GM19193 (cell line): ENCODE results near the gene CLDN22.

Experiments used
- POLR2A ChIP-seq: IDR thresholded peaks from 4 replicates; pipeline ENCODE4 v1.6.1; 2011; ENCODE audit not compliant: insufficient read depth, insufficient read length; ENCODE audit errors: extremely low read depth

CLDN22 gene

DNA sequence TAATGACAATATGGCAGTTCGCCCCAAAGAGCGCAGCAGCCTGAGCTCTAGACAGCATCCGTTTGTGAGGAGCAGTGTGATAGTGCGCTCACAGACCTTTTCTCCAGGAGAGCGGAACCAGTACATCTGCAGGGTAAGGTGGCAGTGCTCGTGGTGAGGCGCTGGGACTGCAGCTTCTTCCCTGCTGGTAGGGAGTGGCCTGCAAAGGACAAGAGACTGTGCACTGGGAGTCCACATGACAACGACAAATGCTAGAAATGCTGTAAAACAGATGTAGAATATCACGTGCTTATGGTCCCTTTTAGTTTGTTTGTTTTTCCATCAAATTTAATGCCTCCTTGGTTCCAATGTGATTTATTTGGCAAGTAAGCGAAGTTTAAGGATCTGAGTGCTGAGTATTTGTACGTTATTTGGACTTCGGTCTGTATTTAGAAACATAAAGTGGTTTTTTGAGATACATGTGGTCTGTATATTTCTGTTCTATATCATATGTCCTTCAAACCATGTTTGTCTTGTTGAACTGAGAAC, 35.8 kb downstream of the CLDN22 start:
- no peak for TF ChIP-seq POLR2A

DNA sequence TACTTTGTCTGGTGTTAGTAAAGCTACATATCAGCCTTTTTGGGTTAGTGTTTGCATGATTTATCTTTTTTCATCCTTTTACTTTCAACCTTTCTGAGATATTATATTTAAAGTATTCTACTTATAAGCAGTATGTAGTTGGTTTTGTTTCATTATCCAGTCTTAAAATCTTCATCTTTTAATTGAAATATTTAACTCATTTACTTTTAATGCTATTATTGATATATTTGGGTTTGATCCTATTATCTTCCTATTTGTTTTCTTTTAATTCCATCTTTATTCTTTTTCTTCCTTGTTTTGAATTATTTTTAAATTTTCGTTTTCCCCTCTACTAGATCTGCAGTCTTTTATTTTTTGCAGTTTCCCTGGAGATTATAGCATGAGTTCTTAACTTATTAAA, 44.0 kb downstream of the CLDN22 start:
- TF ChIP-seq POLR2A, result no peak

DNA sequence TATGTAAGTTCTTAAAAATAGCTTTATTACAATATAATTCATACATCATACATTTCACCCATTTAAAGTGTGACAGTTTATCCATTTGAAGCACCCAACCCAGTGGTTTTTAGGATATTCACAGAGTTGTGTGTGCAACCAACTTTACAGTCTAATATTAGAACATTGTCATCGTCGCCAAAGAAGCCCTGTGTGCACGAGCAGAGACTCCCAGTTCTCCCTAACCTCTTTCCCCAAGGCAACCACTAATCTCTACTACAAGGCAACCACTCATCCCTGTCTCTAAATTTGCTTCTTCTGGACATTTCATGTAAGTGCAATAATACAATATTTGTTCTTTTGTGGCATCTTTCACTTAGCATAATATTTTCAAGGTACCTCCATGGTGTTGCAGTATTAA, 47.7 kb downstream of the CLDN22 start:
- no peak for TF ChIP-seq POLR2A

DNA sequence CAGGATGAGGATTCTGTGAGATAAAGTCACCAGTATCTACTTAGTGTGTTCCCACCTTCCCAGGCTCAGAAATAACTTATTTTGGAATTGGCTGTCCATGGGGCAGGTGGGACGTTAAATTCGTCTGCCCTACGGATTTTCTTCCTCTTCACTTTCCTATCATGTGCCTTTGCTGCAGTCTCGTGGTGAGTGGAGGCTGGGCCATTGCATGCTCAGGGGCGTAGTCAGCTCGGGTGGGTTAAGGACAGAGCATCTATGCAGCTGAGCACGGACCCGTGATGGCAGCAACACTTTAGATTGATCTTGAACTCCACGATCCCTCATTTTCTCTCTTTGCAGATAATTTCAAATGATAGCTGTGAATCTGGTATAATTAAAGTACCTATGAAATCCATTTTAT, 51.5 kb downstream of the CLDN22 start:
- no peak for TF ChIP-seq POLR2A
